OCI-LY1 (cell line): Measurements from ENCODE around the gene DIAPH2.

ENCODE experiments used
- CTCF ChIP-seq: fragments of 200-600 bp; sonication (generic), shearing (Covaris generic); IDR thresholded peaks from 2 replicates; pipeline ENCODE4 v1.5.1; 2017; ENCODE audit warnings: mild to moderate bottlenecking, antibody characterized with exemption, low read length, moderate library complexity, mixed read lengths
- EZH2 ChIP-seq: fragments of 200-600 bp; sonication (generic), shearing (Covaris generic); IDR thresholded peaks from 2 replicates; pipeline ENCODE4 v1.8.0; 2017; ENCODE audit warnings: borderline replicate concordance, mixed run types, mild to moderate bottlenecking, antibody characterized with exemption, low read length, moderate library complexity, mixed read lengths

GRCh38 chrX:97326456-97326855 is 641.8 kb downstream of the DIAPH2 start:
- no peak for TF ChIP-seq CTCF
- TF ChIP-seq EZH2: no peak
